A549 (cell line): ENCODE results near the gene CPED1.

ENCODE experiments used
- CEBPB ChIP-seq, 2 experiments: fragments of >200 bp in 1 of 2; sonication (Bioruptor Twin) in 1 of 2; formaldehyde crosslinking in 1 of 2; IDR thresholded peaks; 2 replicates each; pipeline ENCODE4 v1.6.1; 2012 to 2016
- CTCF ChIP-seq: fragments of >200 bp; sonication (Bioruptor Twin); formaldehyde crosslinking; IDR thresholded peaks from 3 replicates; pipeline ENCODE4 v1.5.1; 2016
- ELK1 ChIP-seq: fragments of 150-350 bp; IDR thresholded peaks from 2 replicates; pipeline ENCODE4 v1.6.1; 2014; ENCODE audit warnings: low read depth, mild to moderate bottlenecking, low read length
- FOSL2 ChIP-seq, 2 experiments: fragments of 450-650 bp in 1 of 2; fragments of >200 bp in 1 of 2; sonication (Bioruptor Twin) in 1 of 2; formaldehyde crosslinking; IDR thresholded peaks; 2 replicates each; pipeline versions ENCODE4 v1.5.0 to v1.6.1; 2016 to 2020; ENCODE audit warnings: mild to moderate bottlenecking in 1 of 2, moderate library complexity in 1 of 2
- FOXS1 ChIP-seq: fragments of 250-450 bp; sonication (Bioruptor Pico); IDR thresholded peaks from 2 replicates; pipeline ENCODE4 v1.5.0; 2020; ENCODE audit warnings: mild to moderate bottlenecking, moderate library complexity
- MYC ChIP-seq: IDR thresholded peaks from 2 replicates; pipeline ENCODE4 v1.6.1; 2012; ENCODE audit warnings: mild to moderate bottlenecking, inconsistent platforms, low read length, improper control_type of control experiment, borderline replicate concordance
- POLR2A ChIP-seq: IDR thresholded peaks from 2 replicates; pipeline ENCODE4 v1.6.1; 2012; ENCODE audit warnings: mild to moderate bottlenecking, low read length
- RAD21 ChIP-seq, 2 experiments: fragments of >200 bp in 1 of 2; sonication (Bioruptor Twin) in 1 of 2; formaldehyde crosslinking in 1 of 2; IDR thresholded peaks in 1 of 2; conservative IDR thresholded peaks in 1 of 2; 2 replicates in 1 of 2; 3 replicates in 1 of 2; pipeline ENCODE4 v1.6.1; 2012 to 2018; ENCODE audit warnings: inconsistent platforms in 1 of 2
- RCOR1 ChIP-seq: fragments of 150-350 bp; IDR thresholded peaks from 2 replicates; pipeline ENCODE4 v1.6.1; 2014; ENCODE audit warnings: antibody characterized with exemption, low read length, low read depth
- REST ChIP-seq: fragments of 200-600 bp; sonication (generic); IDR thresholded peaks from 2 replicates; pipeline ENCODE4 v1.6.1; 2016; ENCODE audit warnings: antibody characterized with exemption, mild to moderate bottlenecking, moderate library complexity
- RFX5 ChIP-seq: fragments of 450-650 bp; IDR thresholded peaks from 2 replicates; pipeline ENCODE4 v1.7.1; 2014; ENCODE audit warnings: antibody characterized with exemption, mild to moderate bottlenecking, moderate library complexity
- SMC3 ChIP-seq: fragments of >200 bp; sonication (Bioruptor Twin); formaldehyde crosslinking; IDR thresholded peaks from 3 replicates; pipeline ENCODE4 v1.6.1; 2018; ENCODE audit warnings: inconsistent platforms
- USF2 ChIP-seq: fragments of 450-650 bp; IDR thresholded peaks from 2 replicates; pipeline ENCODE4 v1.6.1; 2014; ENCODE audit warnings: antibody characterized with exemption
- ZSCAN20 ChIP-seq: fragments of 250-450 bp; sonication (Bioruptor Pico); IDR thresholded peaks from 2 replicates; pipeline ENCODE4 v1.8.0; 2022; ENCODE audit warnings: mild to moderate bottlenecking, moderate library complexity

- TF ChIP-seq CTCF = no peak
- TF ChIP-seq REST = no peak
- TF ChIP-seq RCOR1 = no peak
- TF ChIP-seq CEBPB (IDR thresholded peaks at IDR 0.05) = no peak
- TF ChIP-seq RAD21 (conservative IDR thresholded peaks at IDR 0.05 in 1 of 2, IDR thresholded peaks at IDR 0.05 in 1 of 2) = no peak
- TF ChIP-seq FOSL2 (IDR thresholded peaks at IDR 0.05) = no peak
- TF ChIP-seq FOSL2 (CRISPR knock-in tag; IDR thresholded peaks at IDR 0.05) = no peak
- no peak for TF ChIP-seq POLR2A
- TF ChIP-seq ZSCAN20 (CRISPR knock-in tag) = no peak
- no peak for TF ChIP-seq USF2
- no peak for TF ChIP-seq SMC3
- TF ChIP-seq ELK1 = no peak
- TF ChIP-seq RFX5 = no peak
- TF ChIP-seq MYC = no peak
- no peak for TF ChIP-seq FOXS1 (CRISPR knock-in tag)
These were observed 187.3 kb downstream of the CPED1 start for GRCh38 chr7:121175826-121176225.
